Dedifferentiated amniotic fluid mesenchymal stem cell (primary cell): Measurements from ENCODE around the gene GH2.
A peak's percentile ranks its signal among the peaks of the same experiment; 100 is the strongest.
"Not testable (repeated sequence)": the region's sequence is repeated elsewhere in the genome, so short reads cannot be mapped to it uniquely, and the experiment has no call there.

Source experiments
- DNase-seq: peaks from one replicate; pipeline ENCODE4 v3.0.0-alpha.2; 2016; ENCODE audit errors: extremely low spot score

The GH2 gene

DNA sequence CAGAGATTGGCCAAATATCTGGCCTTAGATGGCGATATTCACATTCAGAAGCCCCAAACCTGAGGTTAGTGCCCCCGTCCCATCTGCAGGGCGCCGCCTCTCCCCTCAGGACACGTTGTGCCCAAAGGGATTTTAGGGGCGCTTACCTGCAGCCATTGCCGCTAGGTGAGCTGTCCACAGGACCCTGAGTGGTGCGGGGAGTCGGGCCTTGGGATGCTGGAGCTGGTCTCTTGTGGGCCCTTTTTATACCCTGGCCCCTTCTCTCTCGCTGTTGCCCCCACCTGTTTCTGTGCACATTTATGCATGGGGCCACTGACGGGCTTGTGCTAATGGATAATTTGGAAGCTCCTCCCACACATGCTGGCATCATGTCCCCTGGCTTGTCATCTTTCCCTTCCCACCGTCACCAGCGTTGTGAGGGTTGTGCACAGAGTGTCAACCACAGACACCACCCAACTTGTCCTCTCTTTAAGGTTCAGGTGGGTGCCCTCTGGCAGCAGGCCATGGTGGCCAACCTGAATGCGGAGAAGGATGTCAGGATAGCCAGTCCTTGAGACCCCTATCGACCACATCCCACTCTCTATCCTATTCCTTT lies 29.4 kb upstream of the GH2 start, which contains the start of gene CSHL1:
Gene CSHL1 (minus strand): TSS at position 218 of the 595 bp plus-strand sequence. CDS start 62 bp downstream, at position 156.
- no peak for DNase-seq

DNA sequence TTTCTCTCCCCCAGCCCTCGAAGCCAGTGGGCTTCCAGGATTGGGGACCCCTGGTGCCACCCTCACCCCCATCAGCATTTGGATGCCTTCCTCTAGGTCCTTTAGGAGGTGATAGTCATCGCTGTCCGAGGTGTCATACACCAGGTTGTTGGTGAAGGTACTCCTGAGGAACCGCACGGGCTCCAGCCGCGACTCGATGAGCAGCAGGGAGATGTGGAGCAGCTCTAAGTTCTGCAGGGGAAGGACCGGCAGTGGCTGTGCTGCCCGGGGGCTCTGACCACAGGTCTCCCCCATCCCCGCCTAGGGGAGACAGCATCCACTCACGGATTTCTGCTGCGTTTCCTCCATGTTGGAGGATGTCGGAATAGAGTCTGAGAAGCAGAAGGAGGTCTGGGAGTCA lies 28.4 kb upstream of the GH2 start:
- no peak for DNase-seq

GRCh38 chr17:63909586-63909985 lies 27.8 kb upstream of the GH2 start:
- not testable (repeated sequence) for DNase-seq

DNA sequence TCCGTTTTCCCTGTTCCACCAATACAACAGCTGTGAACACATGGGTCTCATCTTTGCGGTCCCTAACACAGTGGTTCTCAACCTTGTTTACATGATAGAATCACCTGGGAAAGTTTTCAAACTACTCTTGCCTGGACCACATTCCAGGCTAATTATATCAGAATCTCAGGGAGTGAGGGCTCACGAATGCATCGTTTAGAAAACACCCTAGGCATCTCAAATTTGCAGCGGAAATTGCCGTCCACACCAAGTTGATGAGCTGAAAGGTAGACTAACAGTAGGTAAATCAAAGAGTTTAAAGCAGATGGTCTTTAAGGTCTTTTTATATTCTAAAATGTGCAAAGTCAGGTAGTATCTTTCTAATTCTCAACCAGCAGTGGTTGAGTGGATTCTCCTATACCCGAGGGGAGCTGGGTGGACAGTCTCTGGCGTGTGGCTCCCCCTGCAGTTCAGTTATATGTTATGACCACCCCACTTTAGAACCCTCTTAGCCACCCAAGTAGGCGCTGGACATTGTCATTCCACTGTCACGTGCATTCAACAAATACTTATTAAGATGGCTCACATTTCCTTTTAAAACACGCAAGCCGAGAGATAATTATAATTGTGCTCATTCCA lies 25.5 kb upstream of the GH2 start:
- DNase-seq, result not testable (repeated sequence)

GRCh38 chr17:63904796-63905195 lies 23.1 kb upstream of the GH2 start:
- not testable (repeated sequence) for DNase-seq

GRCh38 chr17:63903787-63904201 lies 22.1 kb upstream of the GH2 start:
- DNase-seq, result not testable (repeated sequence)

DNA sequence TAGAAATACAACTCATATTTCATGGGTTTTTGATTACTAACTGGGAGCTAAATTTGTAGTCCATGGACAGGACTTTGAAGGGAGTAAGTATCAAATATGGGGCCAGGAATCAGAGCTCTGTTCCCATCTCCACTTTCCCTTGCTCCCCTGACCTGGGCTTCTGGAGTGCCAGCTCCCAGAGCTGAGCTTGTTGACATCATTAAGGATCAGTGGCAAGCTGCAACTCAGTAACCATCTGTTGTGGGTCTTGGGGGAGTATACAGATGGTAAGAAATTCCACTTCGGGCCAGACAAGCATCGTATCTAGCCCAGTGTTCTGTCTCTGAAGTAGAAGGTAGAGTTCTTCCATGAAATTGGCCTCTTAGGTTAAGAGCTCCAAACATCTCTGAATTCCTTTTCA lies 20.2 kb upstream of the GH2 start:
- DNase-seq, result not testable (repeated sequence)

DNA sequence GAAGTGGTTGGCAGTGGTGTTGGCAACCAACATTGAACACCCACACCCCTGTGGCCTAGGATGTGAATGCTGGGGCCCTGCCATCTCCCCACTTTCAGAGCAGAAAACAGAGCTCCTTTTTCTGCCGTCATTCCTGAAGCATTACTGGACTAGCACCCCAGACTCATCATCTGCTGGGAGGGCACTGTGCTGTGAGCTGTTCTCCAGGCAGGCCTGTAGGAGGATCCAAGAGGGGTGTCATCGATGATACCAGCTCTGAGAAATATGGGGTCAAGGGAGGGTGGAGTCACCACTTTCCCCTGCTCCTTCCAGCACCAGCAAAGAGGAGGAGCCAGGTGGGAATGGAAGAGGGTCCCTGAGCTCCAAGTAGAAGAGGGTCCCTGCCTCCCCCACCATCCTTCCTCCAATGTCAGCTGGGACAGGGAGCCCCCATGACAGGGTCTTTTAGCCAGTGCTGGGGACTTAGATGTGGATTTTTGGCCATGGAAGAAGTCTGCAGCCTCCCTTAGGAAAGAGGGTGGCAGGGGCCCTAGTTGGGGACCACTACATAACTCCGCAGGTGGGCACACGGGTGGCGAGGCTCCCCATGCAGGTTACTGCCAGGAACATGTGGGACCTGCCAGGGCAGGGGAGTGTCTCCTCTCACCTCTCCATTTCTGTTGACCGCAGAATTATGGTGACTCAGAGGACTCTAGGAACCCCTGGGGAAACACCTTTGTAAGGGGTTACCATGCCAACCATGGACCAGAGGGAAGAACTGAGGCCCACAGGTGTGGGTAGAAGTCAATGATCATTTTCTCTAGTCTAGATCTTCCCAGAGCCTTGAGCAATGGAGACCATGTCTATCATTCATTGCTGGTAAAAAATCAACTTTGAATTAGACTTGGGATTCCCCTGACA lies 17.4 kb upstream of the GH2 start:
- DNase-seq, result not testable (repeated sequence)

DNA sequence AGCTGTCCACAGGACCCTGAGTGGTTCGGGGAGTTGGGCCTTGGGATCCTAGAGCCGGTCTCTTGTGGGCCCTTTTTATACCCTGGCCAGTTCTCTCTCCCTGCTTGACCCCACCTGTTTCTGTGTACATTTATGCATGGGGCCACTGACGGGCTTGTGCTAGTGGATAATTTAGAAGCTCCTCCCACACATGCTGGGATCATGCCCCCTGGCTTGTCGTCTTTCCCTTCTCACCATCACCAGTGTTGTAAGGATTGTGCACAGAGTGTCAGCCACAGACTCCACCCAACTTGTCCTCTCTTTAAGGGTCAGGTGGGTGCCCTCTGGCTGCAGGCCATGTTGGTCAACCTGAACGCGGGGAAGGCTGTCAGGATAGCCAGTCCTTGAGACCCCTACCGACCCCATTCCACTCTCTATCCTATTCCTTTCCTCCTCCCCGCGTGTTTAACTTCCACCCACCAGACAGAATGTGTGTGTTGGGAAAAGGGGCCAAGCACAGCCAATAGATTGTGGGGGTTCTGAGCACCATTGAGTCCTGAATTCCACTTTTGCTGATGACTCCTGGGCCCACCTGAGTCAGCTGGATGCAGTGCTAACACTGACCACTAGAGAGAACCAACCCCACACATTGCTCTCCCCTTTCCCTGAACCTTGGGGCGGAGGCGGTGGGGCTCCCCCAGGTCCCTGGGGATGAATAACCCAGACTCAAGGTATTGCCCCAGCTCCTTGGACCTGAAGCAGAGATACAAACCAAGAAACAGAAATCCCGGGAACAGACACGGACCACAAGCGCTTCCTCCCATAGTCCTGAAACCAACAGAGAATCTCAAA lies 15.0 kb upstream of the GH2 start, which contains the start of gene CSH1:
Gene CSH1 (minus strand): TSS at position 51 of the 831 bp plus-strand sequence. CDS start 63 bp downstream, outside the sequence.
- not testable (repeated sequence) for DNase-seq

- DNase-seq, result not testable (repeated sequence)
Measured at GRCh38 chr17:63894821-63895220, 13.1 kb upstream of the GH2 start.

DNA sequence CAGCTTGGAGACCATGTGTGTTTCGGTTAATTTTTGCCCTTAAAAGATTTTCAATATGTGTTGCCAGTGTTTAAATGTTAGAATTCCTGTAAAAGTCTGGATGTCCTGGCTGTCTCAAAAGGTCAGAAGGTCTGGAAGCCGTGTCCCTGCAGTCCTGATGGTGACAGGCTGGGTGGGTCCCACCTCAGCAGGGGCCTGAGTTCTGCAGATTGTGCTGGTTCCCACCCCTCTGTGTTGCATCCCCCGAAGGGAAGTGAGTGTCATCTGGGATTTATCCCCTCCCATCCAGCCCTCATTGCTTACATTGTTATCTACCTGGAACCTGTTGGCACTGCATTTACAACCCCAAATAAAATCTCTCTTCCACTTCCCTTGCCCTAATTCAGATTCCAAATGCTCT lies 12.3 kb upstream of the GH2 start:
- DNase-seq, result not testable (repeated sequence)

GRCh38 chr17:63892316-63893037 lies 10.7 kb upstream of the GH2 start:
- not testable (repeated sequence) for DNase-seq

DNA sequence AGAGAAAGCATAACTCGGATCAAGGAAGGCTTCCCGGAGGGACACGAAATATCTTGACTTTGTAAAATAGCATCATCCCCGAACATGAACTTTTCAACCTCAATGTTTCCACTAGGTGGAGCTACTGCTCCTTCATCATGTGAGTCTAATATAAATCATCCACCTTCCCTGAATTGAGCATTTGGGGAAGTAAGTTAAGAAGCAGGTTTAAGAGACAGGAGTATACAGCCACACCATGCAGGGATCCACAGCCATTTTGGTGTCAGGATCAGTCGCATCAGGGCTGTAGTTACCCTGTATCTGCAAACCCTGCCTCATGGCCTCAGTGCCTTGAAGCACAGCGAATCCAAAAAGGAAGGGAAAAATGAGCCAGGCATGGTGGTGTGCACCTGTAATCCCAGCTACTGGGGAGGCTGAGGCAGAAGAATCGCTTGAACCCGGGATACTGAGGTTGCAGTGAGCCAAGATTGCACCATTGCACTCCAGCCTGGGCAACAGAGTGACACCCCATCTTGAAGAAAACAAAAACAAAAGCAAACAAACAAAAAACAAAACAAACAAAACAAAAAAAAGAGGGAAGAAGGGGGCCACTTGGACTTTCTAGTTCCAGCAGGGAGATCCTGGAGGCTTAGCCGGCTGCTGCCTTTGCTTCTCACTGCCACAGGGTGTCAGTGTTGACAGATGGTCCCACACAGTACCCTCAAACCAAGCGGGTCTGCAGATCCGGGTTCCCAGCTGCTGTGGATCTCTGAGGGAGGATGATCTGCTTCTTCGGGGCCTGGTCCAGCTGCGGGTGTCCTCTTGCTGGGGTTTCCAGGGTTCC lies 7.5 kb upstream of the GH2 start:
- peak; percentile 21 for DNase-seq

DNA sequence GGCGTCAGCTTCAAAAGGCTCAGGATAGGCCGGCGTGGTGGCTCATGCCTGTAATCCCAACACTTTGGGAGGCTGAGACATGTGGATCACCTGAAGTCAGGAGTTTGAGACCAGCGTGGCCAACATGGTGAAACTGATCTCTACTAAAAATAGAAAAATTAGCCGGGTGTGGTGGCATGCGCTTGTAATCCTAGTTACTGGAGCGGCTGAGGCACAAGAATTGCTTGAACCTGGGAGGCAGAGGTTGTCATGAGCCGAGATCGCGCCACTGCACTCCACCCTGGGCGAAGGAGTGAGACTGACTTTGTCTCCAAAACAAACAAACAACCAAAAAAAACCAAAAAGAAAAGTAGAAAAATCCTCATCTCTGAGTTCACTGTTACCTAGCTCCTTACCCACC lies 3.4 kb upstream of the GH2 start:
- DNase-seq, result not testable (repeated sequence)

- DNase-seq, result not testable (repeated sequence)
Measured at GRCh38 chr17:63882626-63883126, 932 bp upstream of the GH2 start.

- DNase-seq, result not testable (repeated sequence)
Measured at GRCh38 chr17:63881337-63881736, 407 bp downstream of the GH2 start.

DNA sequence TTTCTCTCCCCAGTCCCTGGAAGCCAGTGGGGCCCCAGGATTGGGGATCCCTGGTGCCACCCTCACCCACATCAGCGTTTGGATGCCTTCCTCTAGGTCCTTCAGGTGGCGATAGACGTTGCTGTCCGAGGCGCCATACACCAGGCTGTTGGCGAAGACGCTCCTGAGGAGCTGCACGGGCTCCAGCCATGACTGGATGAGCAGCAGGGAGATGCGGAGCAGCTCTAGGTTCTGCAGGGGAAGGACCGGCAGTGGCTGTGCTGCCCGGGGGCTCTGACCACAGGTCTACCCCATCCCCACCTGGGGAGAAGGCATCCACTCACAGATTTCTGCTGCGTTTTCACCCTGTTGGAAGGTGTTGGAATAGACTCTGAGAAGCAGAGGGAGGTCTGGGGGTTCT lies 1.0 kb downstream of the GH2 start:
- DNase-seq, result no peak

DNA sequence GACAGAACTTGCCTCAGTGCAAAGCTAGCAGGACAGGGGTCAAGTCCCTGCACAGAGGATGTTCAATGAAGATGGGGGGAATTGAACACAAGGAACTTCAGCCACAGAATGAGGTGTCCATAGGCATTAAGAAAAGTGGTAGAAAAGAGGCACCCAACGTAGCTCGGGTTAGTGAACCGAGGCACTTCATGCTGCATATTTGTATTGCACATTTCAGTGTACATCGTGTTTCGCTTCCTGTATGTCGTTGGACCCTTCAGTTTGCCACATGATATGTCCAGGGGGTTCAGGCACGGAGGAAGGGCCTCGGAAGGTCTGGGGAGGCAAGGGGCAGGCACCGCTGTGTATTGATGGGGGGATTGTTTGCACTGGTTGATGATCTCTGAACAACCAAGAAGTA lies 3.3 kb downstream of the GH2 start:
- DNase-seq, result not testable (repeated sequence)

- not testable (repeated sequence) for DNase-seq
Measured at GRCh38 chr17:63874693-63875092, 7.1 kb downstream of the GH2 start.
